ENCODE results near the gene SH3BP4.

The SH3BP4 gene

DNA sequence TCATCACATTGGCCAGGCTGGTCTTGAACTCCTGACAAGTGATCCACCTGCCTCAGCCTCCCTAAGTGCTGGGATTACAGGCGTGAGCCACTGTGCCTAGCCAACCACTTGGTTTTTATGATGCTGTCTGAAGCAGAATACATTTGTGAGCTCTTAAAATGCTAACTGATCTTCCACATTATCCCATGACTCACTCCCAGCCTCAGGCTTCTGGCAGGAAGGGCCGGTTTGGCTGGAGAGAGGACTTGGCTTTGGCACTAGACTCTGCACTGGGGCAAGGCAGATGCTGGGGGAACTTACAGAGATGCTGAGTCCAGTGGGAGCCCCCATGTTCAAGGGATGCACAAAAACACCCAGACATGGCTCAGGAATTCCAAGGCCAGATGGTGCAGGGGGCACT is 40.5 kb upstream of the SH3BP4 start:
- no peak overlapping the region for H3K4me2 ChIP-seq (ENCODE audit: low read length)
- H3K4me3 ChIP-seq (ENCODE audit: low read length): no peak overlapping the region
- no peaks in the 10 kb centered on the region for H3K27me3 ChIP-seq (ENCODE audit: low read depth, low read length)
- H3K9me3 ChIP-seq (ENCODE audit: insufficient read depth, low read length): no peaks in the 10 kb centered on the region
- H4K20me1 ChIP-seq (ENCODE audit: insufficient read depth, low read length): no peaks in the 10 kb centered on the region
- TF ChIP-seq CTCF (IDR thresholded peaks at IDR 0.05; ENCODE audit: low read depth, low read length) (no peak), EZH2phosphoT487 (IDR thresholded peaks at IDR 0.05; ENCODE audit: low read depth) (no peak)
- no peak overlapping the region for H2AFZ ChIP-seq (ENCODE audit: low read depth, low read length)
- H3K36me3 ChIP-seq (replicated peaks; ENCODE audit: low read depth, low read length): no peaks in the 10 kb centered on the region
- no peak overlapping the region for H3K9ac ChIP-seq (ENCODE audit: low read length)
- H3K4me1 ChIP-seq (ENCODE audit: low read length): no peaks in the 10 kb centered on the region
- H3K79me2 ChIP-seq (ENCODE audit: low read length): no peaks in the 10 kb centered on the region
- no peak overlapping the region for H3K27ac ChIP-seq (ENCODE audit: low read length)

DNA sequence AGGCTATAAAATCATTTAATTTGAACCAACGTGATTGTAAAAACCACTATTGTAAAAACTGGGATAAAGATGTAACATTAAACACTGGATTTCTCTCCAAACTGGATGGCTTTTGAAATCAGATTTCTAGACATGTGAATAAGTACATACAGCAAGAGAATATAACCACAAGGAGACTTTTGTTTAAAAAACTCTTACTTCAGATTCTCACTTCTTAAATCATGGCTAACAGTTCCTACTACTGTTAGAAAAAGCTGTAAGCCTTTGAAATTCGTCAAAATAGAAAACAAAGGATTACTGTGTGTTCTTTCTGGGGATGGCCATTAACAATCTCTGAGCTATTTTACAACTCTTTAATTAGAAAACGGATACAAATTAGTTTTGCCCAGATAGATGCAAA is 39.4 kb upstream of the SH3BP4 start:
- no peaks in the 10 kb centered on the region for H3K4me1 ChIP-seq (ENCODE audit: low read length)
- no peaks in the 10 kb centered on the region for H4K20me1 ChIP-seq (ENCODE audit: insufficient read depth, low read length)
- no peak overlapping the region for H2AFZ ChIP-seq (ENCODE audit: low read depth, low read length)
- H3K4me3 ChIP-seq (ENCODE audit: low read length): no peak overlapping the region
- no peaks in the 10 kb centered on the region for H3K9me3 ChIP-seq (ENCODE audit: insufficient read depth, low read length)
- no peaks in the 10 kb centered on the region for H3K27me3 ChIP-seq (ENCODE audit: low read depth, low read length)
- no peak overlapping the region for H3K9ac ChIP-seq (ENCODE audit: low read length)
- TF ChIP-seq CTCF (IDR thresholded peaks at IDR 0.05; ENCODE audit: low read depth, low read length) (no peak), EZH2phosphoT487 (IDR thresholded peaks at IDR 0.05; ENCODE audit: low read depth) (no peak)
- no peak overlapping the region for H3K4me2 ChIP-seq (ENCODE audit: low read length)
- no peaks in the 10 kb centered on the region for H3K36me3 ChIP-seq (replicated peaks; ENCODE audit: low read depth, low read length)
- H3K79me2 ChIP-seq (ENCODE audit: low read length): no peaks in the 10 kb centered on the region
- no peak overlapping the region for H3K27ac ChIP-seq (ENCODE audit: low read length)

DNA sequence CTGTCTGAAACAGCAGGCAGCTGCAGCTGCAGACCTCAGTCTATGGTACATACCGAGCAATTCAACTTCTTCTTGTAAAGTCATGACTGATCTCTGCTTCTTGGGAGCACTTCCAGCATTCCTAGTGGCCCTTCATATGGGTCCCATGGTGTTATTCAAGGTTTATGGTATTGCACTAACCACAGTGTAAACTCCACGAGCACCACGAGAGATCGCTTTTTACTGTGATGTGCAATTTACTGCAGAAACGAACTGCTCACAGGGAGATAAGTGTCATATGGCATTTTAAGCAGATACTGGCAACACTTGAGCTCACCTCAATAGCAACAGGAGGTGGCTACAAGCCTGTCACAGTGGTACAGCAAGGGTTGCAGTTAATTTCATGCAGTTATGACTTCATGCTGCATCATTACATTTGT is 38.6 kb upstream of the SH3BP4 start:
- Histone ChIP-seq H3K9me3 (ENCODE audit: insufficient read depth, low read length) (no peaks in the 10 kb centered on the region), H3K79me2 (ENCODE audit: low read length) (no peaks in the 10 kb centered on the region), H3K4me3 (ENCODE audit: low read length) (no peak overlapping the region), H3K9ac (ENCODE audit: low read length) (no peak overlapping the region), H3K36me3 (replicated peaks; ENCODE audit: low read depth, low read length) (no peaks in the 10 kb centered on the region), H3K4me2 (ENCODE audit: low read length) (no peak overlapping the region), H3K27ac (ENCODE audit: low read length) (no peak overlapping the region), H3K27me3 (ENCODE audit: low read depth, low read length) (no peaks in the 10 kb centered on the region), H2AFZ (ENCODE audit: low read depth, low read length) (no peak overlapping the region), H4K20me1 (ENCODE audit: insufficient read depth, low read length) (no peaks in the 10 kb centered on the region), H3K4me1 (ENCODE audit: low read length) (no peaks in the 10 kb centered on the region)
- no peak for TF ChIP-seq CTCF (IDR thresholded peaks at IDR 0.05; ENCODE audit: low read depth, low read length)
- no peak for TF ChIP-seq EZH2phosphoT487 (IDR thresholded peaks at IDR 0.05; ENCODE audit: low read depth)

DNA sequence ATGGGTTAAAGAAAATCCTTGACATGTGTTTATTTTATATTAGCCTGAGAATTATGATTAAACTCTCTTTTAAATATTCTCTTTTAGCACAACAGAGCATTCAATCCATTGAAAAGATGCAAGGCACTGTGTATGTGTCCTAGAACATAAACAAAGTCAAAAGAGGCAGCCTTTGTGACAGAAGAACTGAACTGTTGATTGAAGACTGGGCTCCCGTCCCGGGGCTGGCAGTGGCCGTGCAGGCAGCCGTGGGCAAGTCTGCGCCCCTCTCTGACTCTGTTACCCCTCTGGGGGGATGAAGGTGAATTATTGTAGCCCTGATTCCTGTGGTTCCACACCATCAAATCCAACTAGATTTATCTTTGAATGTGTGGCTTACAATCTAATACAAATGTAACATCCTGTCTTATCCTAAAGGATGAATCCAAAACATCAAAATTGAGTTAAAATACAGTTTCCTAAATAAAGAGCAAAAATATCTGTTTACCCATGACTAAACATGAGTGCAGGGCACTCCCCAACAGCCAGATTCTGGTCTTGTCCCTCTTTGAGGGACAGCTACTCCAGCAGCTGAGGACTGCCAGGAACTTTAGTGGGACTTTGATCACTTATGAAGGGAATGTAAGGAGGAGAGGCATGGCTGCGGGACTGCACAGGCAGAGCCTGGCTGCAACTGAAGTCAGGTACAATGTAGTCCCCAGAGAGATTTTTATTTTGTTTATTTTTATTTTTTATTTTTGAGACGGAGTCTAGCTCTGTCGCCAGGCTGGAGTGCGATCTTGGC is 37.3 kb upstream of the SH3BP4 start:
- Histone ChIP-seq H3K36me3 (replicated peaks; ENCODE audit: low read depth, low read length) (no peaks in the 10 kb centered on the region), H3K79me2 (ENCODE audit: low read length) (no peaks in the 10 kb centered on the region), H3K9ac (ENCODE audit: low read length) (no peak overlapping the region), H2AFZ (ENCODE audit: low read depth, low read length) (no peak overlapping the region), H3K27ac (ENCODE audit: low read length) (no peak overlapping the region), H3K27me3 (ENCODE audit: low read depth, low read length) (no peaks in the 10 kb centered on the region), H3K4me1 (ENCODE audit: low read length) (no peaks in the 10 kb centered on the region), H3K4me2 (ENCODE audit: low read length) (no peak overlapping the region), H4K20me1 (ENCODE audit: insufficient read depth, low read length) (no peaks in the 10 kb centered on the region), H3K9me3 (ENCODE audit: insufficient read depth, low read length) (no peaks in the 10 kb centered on the region), H3K4me3 (ENCODE audit: low read length) (no peak overlapping the region)
- no peak for TF ChIP-seq EZH2phosphoT487 (IDR thresholded peaks at IDR 0.05; ENCODE audit: low read depth)
- no peak for TF ChIP-seq CTCF (IDR thresholded peaks at IDR 0.05; ENCODE audit: low read depth, low read length)
